SK-N-SH (cell line): ENCODE data around the gene RNF133. TPM values are rescaled to one million over a fixed set of nuclear protein-coding genes. Genes with fewer than 3 reads are reported as not detected.

Source experiments
- CTCF ChIA-PET: fragments of 300-600, 350-600 bp; formaldehyde crosslinking; extraction: SDS; loops from one replicate; lab custom pipeline; 2021; lab: Yijun Ruan, JAX
- POLR2A ChIA-PET: fragments of 350-600 bp; sonication (Branson Sonifier 250); formaldehyde crosslinking; extraction: SDS; loops from one replicate; lab custom pipeline; 2020; ENCODE audit warnings: antibody characterized with exemption, inconsistent platforms; lab: Yijun Ruan, JAX
- DNase-seq: peaks from one replicate; pipeline ENCODE4 v3.0.0; 2012
- H2AFZ ChIP-seq: fragments of 200-600 bp; sonication (generic); 2 replicates; pipeline ENCODE4 v1.8.1; 2016; ENCODE audit warnings: antibody characterized with exemption, mild to moderate bottlenecking, low read depth
- H3F3A ChIP-seq: fragments of 200-600 bp; sonication (generic); replicated peaks from 2 replicates; pipeline ENCODE3; 2016; ENCODE audit warnings: antibody characterized with exemption, mild to moderate bottlenecking; ENCODE audit not compliant: insufficient read depth
- H3K27ac ChIP-seq, 2 experiments: fragments of 200-500 bp in 1 of 2; fragments of 200-600 bp in 1 of 2; sonication (Bioruptor generic) in 1 of 2; sonication (generic), shearing (Covaris generic) in 1 of 2; 2 replicates each; pipeline versions ENCODE4 v1.5.1 to v1.6.1; 2014 to 2016; ENCODE audit warnings: low read depth in 2 of 2, inconsistent platforms in 1 of 2, low read length in 1 of 2, mild to moderate bottlenecking in 1 of 2, mixed read lengths in 1 of 2
- H3K27me3 ChIP-seq: fragments of 200-600 bp; sonication (generic), shearing (Covaris generic); 2 replicates; pipeline ENCODE4 v1.6.1; 2016; ENCODE audit warnings: mixed run types; ENCODE audit not compliant: insufficient read depth
- H3K36me3 ChIP-seq, 2 experiments: fragments of 200-500 bp in 1 of 2; fragments of 200-600 bp in 1 of 2; sonication (Bioruptor generic) in 1 of 2; sonication (generic) in 1 of 2; replicated peaks in 1 of 2; 2 replicates each; pipeline versions ENCODE3 to v1.5.1; 2014 to 2016; ENCODE audit warnings: low read length in 1 of 2, mild to moderate bottlenecking in 1 of 2; ENCODE audit not compliant: insufficient read depth in 2 of 2, control insufficient read depth in 1 of 2
- H3K4me1 ChIP-seq, 2 experiments: fragments of 200-500 bp in 1 of 2; fragments of 200-600 bp in 1 of 2; sonication (Bioruptor generic) in 1 of 2; sonication (generic), shearing (Covaris generic) in 1 of 2; 2 replicates each; pipeline versions ENCODE4 v1.5.1 to v1.6.1; 2014 to 2016; ENCODE audit warnings: low read depth in 1 of 2, low read length in 1 of 2, mixed run types in 1 of 2; ENCODE audit not compliant: insufficient read depth in 2 of 2, control insufficient read depth in 1 of 2
- H3K4me2 ChIP-seq: fragments of 200-600 bp; sonication (generic), shearing (Covaris generic); 2 replicates; pipeline ENCODE4 v1.6.1; 2017; ENCODE audit warnings: mixed run types
- H3K4me3 ChIP-seq, 2 experiments: fragments of 200-500 bp in 1 of 2; fragments of 200-600 bp in 1 of 2; sonication (Bioruptor generic) in 1 of 2; sonication (generic), shearing (Covaris generic) in 1 of 2; 2 replicates each; pipeline versions ENCODE4 v1.5.1 to v1.8.1; 2014 to 2016; ENCODE audit warnings: low read depth in 2 of 2, inconsistent platforms in 1 of 2, low read length in 1 of 2, mild to moderate bottlenecking in 1 of 2, mixed read lengths in 1 of 2, moderate library complexity in 1 of 2
- H3K79me2 ChIP-seq: fragments of 200-600 bp; sonication (generic); 2 replicates; pipeline ENCODE4 v1.8.1; 2017; ENCODE audit warnings: mild to moderate bottlenecking; ENCODE audit not compliant: insufficient read depth
- H3K9ac ChIP-seq: fragments of 200-600 bp; sonication (generic); 2 replicates; pipeline ENCODE4 v1.6.1; 2017; ENCODE audit warnings: mixed run types
- H3K9me2 ChIP-seq: fragments of 200-600 bp; sonication (generic); 2 replicates; pipeline ENCODE4 v1.6.1; 2017; ENCODE audit warnings: mixed run types
- H3K9me3 ChIP-seq: fragments of 200-600 bp; sonication (generic); 2 replicates; pipeline ENCODE4 v1.6.1; 2017; ENCODE audit warnings: mixed run types, mild to moderate bottlenecking, moderate library complexity
- H4K20me1 ChIP-seq: fragments of 200-600 bp; sonication (generic); 2 replicates; pipeline ENCODE4 v1.6.1; 2017; ENCODE audit warnings: mild to moderate bottlenecking, mixed run types; ENCODE audit not compliant: insufficient read depth
- CHD2 ChIP-seq: fragments of 150-350 bp; IDR thresholded peaks from 2 replicates; pipeline ENCODE4 v1.6.1; 2018; ENCODE audit warnings: low read length; ENCODE audit not compliant: partially characterized antibody
- ELF1 ChIP-seq: IDR thresholded peaks from 2 replicates; pipeline ENCODE4 v1.4.0; 2012
- EZH2phosphoT487 ChIP-seq: fragments of 200-600 bp; sonication (generic); IDR thresholded peaks from 2 replicates; pipeline ENCODE4 v1.6.1; 2017; ENCODE audit warnings: low read depth, mixed run types, mild to moderate bottlenecking, antibody characterized with exemption, moderate library complexity, borderline replicate concordance
- FOXJ3 ChIP-seq: sonication (generic); formaldehyde crosslinking; IDR thresholded peaks from 2 replicates; pipeline ENCODE4 v1.5.1; 2020; ENCODE audit warnings: mild to moderate bottlenecking, missing genetic modification reagents
- FOXM1 ChIP-seq: IDR thresholded peaks from 2 replicates; pipeline ENCODE4 v1.4.0; 2012; ENCODE audit warnings: low read depth, mild to moderate bottlenecking
- GABPA ChIP-seq: IDR thresholded peaks from 2 replicates; pipeline ENCODE4 v1.4.0; 2012; ENCODE audit warnings: low read depth, mild to moderate bottlenecking
- GATA2 ChIP-seq: sonication (generic); formaldehyde crosslinking; IDR thresholded peaks from 2 replicates; pipeline ENCODE4 v1.5.0; 2020; ENCODE audit warnings: mild to moderate bottlenecking, missing genetic modification reagents
- MXI1 ChIP-seq: IDR thresholded peaks from 2 replicates; pipeline ENCODE4 v1.6.1; 2012; ENCODE audit warnings: mild to moderate bottlenecking, low read depth, low read length, improper control_type of control experiment
- POLR2AphosphoS5 ChIP-seq: IDR thresholded peaks from 2 replicates; pipeline ENCODE4 v1.6.1; 2012; ENCODE audit warnings: low read depth, low read length
- RAD21 ChIP-seq: IDR thresholded peaks from 2 replicates; pipeline ENCODE4 v1.6.1; 2012; ENCODE audit warnings: mild to moderate bottlenecking, low read length
- RXRA ChIP-seq: IDR thresholded peaks from 2 replicates; pipeline ENCODE4 v1.4.0; 2012; ENCODE audit warnings: low read depth, mild to moderate bottlenecking, borderline replicate concordance
- TAF1 ChIP-seq: IDR thresholded peaks from 2 replicates; pipeline ENCODE4 v1.6.1; 2012; ENCODE audit warnings: low read depth, mild to moderate bottlenecking, low read length, moderate library complexity, borderline replicate concordance
- TCF12 ChIP-seq: IDR thresholded peaks from 2 replicates; pipeline ENCODE4 v1.4.0; 2012
- YY1 ChIP-seq: IDR thresholded peaks from 2 replicates; pipeline ENCODE4 v1.4.0; 2012; ENCODE audit warnings: low read depth, mild to moderate bottlenecking
- WGBS: methylation state at CpG from one replicate; pipeline ENCODE4 v1.1.6; 2017; ENCODE audit warnings: low lambda C conversion rate; 5-methylcytosine and 5-hydroxymethylcytosine counted together
- polyA plus RNA-seq, 3 experiments: library from polyadenylated mRNA; depleted of rRNA; stranded (reverse); fragments of >200 nt; gene quantifications; 2 replicates each; pipeline ENCODE4 v1.2.3, GENCODE V29; 2012
- TF ChIP-seq, protein P1 (sequence below): fragments of 150-350 bp; IDR thresholded peaks from 2 replicates; pipeline ENCODE4 v1.6.1; 2017; ENCODE audit warnings: antibody characterized with exemption, low read length, low read depth, borderline replicate concordance
- TF ChIP-seq, protein P2 (sequence below): fragments of 150-350 bp; IDR thresholded peaks from 2 replicates; pipeline ENCODE4 v1.6.1; 2016; ENCODE audit warnings: mild to moderate bottlenecking, low read depth, low read length
- TF ChIP-seq, protein P3 (sequence below): IDR thresholded peaks from 2 replicates; pipeline ENCODE4 v1.6.1; 2012; ENCODE audit warnings: mild to moderate bottlenecking, low read depth, low read length, moderate library complexity

RNF133 gene
- polyA plus RNA-seq, 1 of the 3 experiments (the other 2 are of a cell fraction), result 0.03 TPM

DNA sequence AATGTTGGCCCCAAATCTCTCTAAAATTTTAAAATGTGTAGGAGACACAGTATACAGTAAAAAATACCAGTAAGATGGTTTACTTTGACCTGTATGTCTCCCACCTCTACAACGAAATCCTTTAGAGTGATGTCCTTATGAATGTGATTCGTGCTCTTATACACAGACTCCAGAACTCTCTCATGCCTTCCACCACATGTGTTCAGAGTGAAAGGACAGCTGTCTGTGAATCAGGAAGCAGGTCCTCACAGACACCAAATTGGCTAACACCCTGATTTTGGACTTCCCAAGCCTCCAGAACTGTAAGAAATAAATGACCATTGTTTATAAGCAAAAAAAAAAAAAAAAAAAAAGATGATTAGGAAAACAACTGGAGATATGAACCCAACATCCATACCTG lies 35.2 kb downstream of the RNF133 start:
- Histone ChIP-seq H4K20me1 (no peaks in the 10 kb centered on the region), H3K36me3 (no peaks in the 10 kb centered on the region), H3K4me3 (no peak overlapping the region)
- TF ChIP-seq, protein P1, sequence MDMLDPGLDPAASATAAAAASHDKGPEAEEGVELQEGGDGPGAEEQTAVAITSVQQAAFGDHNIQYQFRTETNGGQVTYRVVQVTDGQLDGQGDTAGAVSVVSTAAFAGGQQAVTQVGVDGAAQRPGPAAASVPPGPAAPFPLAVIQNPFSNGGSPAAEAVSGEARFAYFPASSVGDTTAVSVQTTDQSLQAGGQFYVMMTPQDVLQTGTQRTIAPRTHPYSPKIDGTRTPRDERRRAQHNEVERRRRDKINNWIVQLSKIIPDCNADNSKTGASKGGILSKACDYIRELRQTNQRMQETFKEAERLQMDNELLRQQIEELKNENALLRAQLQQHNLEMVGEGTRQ, result no peak
- TF ChIP-seq ELF1 (no peak), RXRA (no peak), FOXJ3 (CRISPR knock-in tag) (no peak), FOXM1 (no peak), GABPA (no peak), RAD21 (no peak)
- TF ChIP-seq, protein P2, sequence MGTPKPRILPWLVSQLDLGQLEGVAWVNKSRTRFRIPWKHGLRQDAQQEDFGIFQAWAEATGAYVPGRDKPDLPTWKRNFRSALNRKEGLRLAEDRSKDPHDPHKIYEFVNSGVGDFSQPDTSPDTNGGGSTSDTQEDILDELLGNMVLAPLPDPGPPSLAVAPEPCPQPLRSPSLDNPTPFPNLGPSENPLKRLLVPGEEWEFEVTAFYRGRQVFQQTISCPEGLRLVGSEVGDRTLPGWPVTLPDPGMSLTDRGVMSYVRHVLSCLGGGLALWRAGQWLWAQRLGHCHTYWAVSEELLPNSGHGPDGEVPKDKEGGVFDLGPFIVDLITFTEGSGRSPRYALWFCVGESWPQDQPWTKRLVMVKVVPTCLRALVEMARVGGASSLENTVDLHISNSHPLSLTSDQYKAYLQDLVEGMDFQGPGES, result no peak
- TF ChIP-seq, all 33 proteins: peak for 0
- DNase-seq, result no peak
- POLR2A ChIA-PET, result no interaction called here
- Histone ChIP-seq H3K9me3 (no peaks in the 10 kb centered on the region), H3K4me2 (no peak overlapping the region), H3K79me2 (no peaks in the 10 kb centered on the region), H2AFZ (no peak overlapping the region), H3K9ac (no peak overlapping the region), H3F3A (no peaks in the 10 kb centered on the region), H3K27ac (no peak overlapping the region), H3K27me3 (no peaks in the 10 kb centered on the region), H3K4me1 (no peaks in the 10 kb centered on the region), H3K9me2 (no peaks in the 10 kb centered on the region)
- WGBS, result 0% methylated on average over 2 of the region's 2 CpGs
- CTCF ChIA-PET, result no interaction called here

DNA sequence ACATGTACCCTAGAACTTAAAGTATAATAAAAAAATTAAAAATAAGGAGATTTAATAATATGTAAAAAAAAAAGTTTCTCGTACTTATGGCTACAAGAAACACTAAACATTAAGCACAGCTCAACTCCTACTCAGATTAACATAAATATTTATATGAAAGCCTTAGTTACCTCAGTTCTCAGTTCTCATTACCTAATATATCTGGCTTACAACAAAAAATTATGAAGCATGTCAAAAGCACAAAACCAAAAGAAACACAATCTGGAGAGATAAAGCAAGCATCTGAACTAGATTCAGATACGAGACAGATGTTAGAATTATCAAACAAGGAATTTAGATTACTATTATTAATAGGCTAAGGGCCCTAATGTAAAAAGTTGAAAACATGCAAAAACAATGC lies 40.1 kb downstream of the RNF133 start:
- Histone ChIP-seq H3K9me2 (no peaks in the 10 kb centered on the region), H3K4me3 (no peak overlapping the region), H3K27ac (no peak overlapping the region), H3K4me1 (no peaks in the 10 kb centered on the region), H3F3A (no peaks in the 10 kb centered on the region), H4K20me1 (no peaks in the 10 kb centered on the region), H3K9ac (no peak overlapping the region), H3K79me2 (no peaks in the 10 kb centered on the region), H3K27me3 (no peaks in the 10 kb centered on the region; the same call in 1 of the 2 replicates), H3K9me3 (no peaks in the 10 kb centered on the region), H3K4me2 (no peak overlapping the region), H3K36me3 (no peaks in the 10 kb centered on the region), H2AFZ (no peak overlapping the region)
- POLR2A ChIA-PET, result no interaction called here
- 0% methylated on average over 2 of the region's 2 CpGs for WGBS
- DNase-seq, result no peak
- CTCF ChIA-PET, result no interaction called here
- no peak for TF ChIP-seq TCF12
- no peak for TF ChIP-seq EZH2phosphoT487
- no peak for TF ChIP-seq CHD2
- TF ChIP-seq MXI1, result no peak
- TF ChIP-seq ELF1, result no peak
- TF ChIP-seq, protein P2, result no peak
- TF ChIP-seq YY1, result no peak
- TF ChIP-seq RXRA, result no peak
- TF ChIP-seq GATA2 (CRISPR knock-in tag), result no peak
- no peak for TF ChIP-seq TAF1
- TF ChIP-seq, protein P3, sequence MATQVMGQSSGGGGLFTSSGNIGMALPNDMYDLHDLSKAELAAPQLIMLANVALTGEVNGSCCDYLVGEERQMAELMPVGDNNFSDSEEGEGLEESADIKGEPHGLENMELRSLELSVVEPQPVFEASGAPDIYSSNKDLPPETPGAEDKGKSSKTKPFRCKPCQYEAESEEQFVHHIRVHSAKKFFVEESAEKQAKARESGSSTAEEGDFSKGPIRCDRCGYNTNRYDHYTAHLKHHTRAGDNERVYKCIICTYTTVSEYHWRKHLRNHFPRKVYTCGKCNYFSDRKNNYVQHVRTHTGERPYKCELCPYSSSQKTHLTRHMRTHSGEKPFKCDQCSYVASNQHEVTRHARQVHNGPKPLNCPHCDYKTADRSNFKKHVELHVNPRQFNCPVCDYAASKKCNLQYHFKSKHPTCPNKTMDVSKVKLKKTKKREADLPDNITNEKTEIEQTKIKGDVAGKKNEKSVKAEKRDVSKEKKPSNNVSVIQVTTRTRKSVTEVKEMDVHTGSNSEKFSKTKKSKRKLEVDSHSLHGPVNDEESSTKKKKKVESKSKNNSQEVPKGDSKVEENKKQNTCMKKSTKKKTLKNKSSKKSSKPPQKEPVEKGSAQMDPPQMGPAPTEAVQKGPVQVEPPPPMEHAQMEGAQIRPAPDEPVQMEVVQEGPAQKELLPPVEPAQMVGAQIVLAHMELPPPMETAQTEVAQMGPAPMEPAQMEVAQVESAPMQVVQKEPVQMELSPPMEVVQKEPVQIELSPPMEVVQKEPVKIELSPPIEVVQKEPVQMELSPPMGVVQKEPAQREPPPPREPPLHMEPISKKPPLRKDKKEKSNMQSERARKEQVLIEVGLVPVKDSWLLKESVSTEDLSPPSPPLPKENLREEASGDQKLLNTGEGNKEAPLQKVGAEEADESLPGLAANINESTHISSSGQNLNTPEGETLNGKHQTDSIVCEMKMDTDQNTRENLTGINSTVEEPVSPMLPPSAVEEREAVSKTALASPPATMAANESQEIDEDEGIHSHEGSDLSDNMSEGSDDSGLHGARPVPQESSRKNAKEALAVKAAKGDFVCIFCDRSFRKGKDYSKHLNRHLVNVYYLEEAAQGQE, result no peak
- TF ChIP-seq POLR2AphosphoS5, result no peak
